OCI-LY7 (cell line): ENCODE results near the gene RNF144B. TPM values are rescaled to one million over a fixed set of nuclear protein-coding genes. Genes with fewer than 3 reads are reported as not detected.

ENCODE experiments used
- BruUV-seq: library from RNA; stranded (reverse); fragments of 400-500 nt; replicated peaks from 2 replicates; lab custom pipeline; 2021; lab: Mats Ljungman, UMichigan
- CTCF ChIA-PET: fragments of 300-600 bp; sonication (Branson Sonifier 250); formaldehyde crosslinking; loops from one replicate; lab custom pipeline; 2022; ENCODE audit warnings: antibody characterized with exemption; ENCODE audit not compliant: unreplicated experiment; lab: Charles Lee
- POLR2A ChIA-PET: fragments of 300-600 bp; sonication (Branson Sonifier 250); formaldehyde crosslinking; loops from one replicate; lab custom pipeline; 2022; ENCODE audit warnings: antibody characterized with exemption; lab: Charles Lee
- DNase-seq: peaks from one replicate; pipeline ENCODE4 v3.0.0-alpha.2; 2015; ENCODE audit warnings: low spot score
- H2AFZ ChIP-seq: fragments of 200-600 bp; sonication (generic), shearing (Covaris generic); 2 replicates; pipeline ENCODE4 v1.6.1; 2014; ENCODE audit warnings: mild to moderate bottlenecking, antibody characterized with exemption, low read length, moderate library complexity
- H3K27ac ChIP-seq: fragments of 200-600 bp; sonication (generic); 2 replicates; pipeline ENCODE4 v1.5.1; 2014; ENCODE audit warnings: mixed run types, low read depth, mild to moderate bottlenecking, moderate library complexity, low read length, inconsistent platforms; ENCODE audit not compliant: poor library complexity, severe bottlenecking
- H3K36me3 ChIP-seq: fragments of 200-600 bp; sonication (generic); 2 replicates; pipeline ENCODE4 v1.6.1; 2014; ENCODE audit warnings: mild to moderate bottlenecking, antibody characterized with exemption, low read length, moderate library complexity, mixed read lengths; ENCODE audit not compliant: insufficient read depth
- H3K4me1 ChIP-seq: fragments of 200-600 bp; sonication (generic); 2 replicates; pipeline ENCODE4 v1.5.1; 2014; ENCODE audit warnings: mild to moderate bottlenecking, low read length; ENCODE audit not compliant: insufficient read depth, poor library complexity, severe bottlenecking
- H3K4me2 ChIP-seq: fragments of 200-600 bp; sonication (generic); 2 replicates; pipeline ENCODE4 v1.6.1; 2014; ENCODE audit warnings: mild to moderate bottlenecking, low read length
- H3K4me3 ChIP-seq: fragments of 200-600 bp; sonication (generic); 2 replicates; pipeline ENCODE4 v1.5.1; 2014; ENCODE audit warnings: mild to moderate bottlenecking, low read depth, low read length; ENCODE audit not compliant: poor library complexity, severe bottlenecking
- H3K79me2 ChIP-seq: fragments of 200-600 bp; sonication (generic); 2 replicates; pipeline ENCODE4 v1.6.1; 2016; ENCODE audit warnings: low read depth, mild to moderate bottlenecking, low read length, moderate library complexity, mixed read lengths; ENCODE audit not compliant: insufficient read depth
- H3K9me2 ChIP-seq: fragments of 200-600 bp; sonication (generic); 2 replicates; pipeline ENCODE4 v1.6.1; 2016; ENCODE audit warnings: mild to moderate bottlenecking, low read length, mixed read lengths; ENCODE audit not compliant: insufficient read depth
- H3K9me3 ChIP-seq: fragments of 200-600 bp; sonication (generic); 2 replicates; pipeline ENCODE4 v1.6.1; 2014; ENCODE audit warnings: mild to moderate bottlenecking, mixed run types, low read length, mixed read lengths
- H4K20me1 ChIP-seq: fragments of 200-600 bp; sonication (generic); 2 replicates; pipeline ENCODE4 v1.6.1; 2014; ENCODE audit warnings: mild to moderate bottlenecking, antibody characterized with exemption, low read length, moderate library complexity, mixed read lengths; ENCODE audit not compliant: insufficient read depth
- CTCF ChIP-seq: fragments of 200-600 bp; sonication (generic); conservative IDR thresholded peaks from 2 replicates; pipeline ENCODE4 v1.5.1; 2014; ENCODE audit warnings: mild to moderate bottlenecking, antibody characterized with exemption, low read length, moderate library complexity, mixed read lengths
- EZH2phosphoT487 ChIP-seq: fragments of 200-600 bp; sonication (generic); IDR thresholded peaks from 2 replicates; pipeline ENCODE4 v1.6.1; 2018; ENCODE audit warnings: low read depth, borderline replicate concordance, mild to moderate bottlenecking, mixed run types, antibody characterized with exemption, low read length, moderate library complexity, mixed read lengths
- intact Hi-C: fragments of 100-400 bp; cut with micrococcal nuclease; formaldehyde crosslinking; loops from one replicate; pipeline ENCODE4 v1.10.0; 2022; ENCODE audit not compliant: unreplicated experiment
- total RNA-seq, 2 experiments: library from RNA; depleted of rRNA in 1 of 2; stranded (reverse); fragments of >200 nt in 1 of 2; shearing (Covaris generic) in 1 of 2; gene quantifications; 2 replicates each; pipeline ENCODE4 v1.2.3, GENCODE V29; 2014 to 2022

The RNF144B gene
- total RNA-seq, 2 experiments from 2014 or later, result 83.4 to 151 TPM

GRCh38 chr6:18425218-18425617 is 38.1 kb downstream of the RNF144B start:
- H3K36me3 ChIP-seq, result peaks cover 98% of the 10 kb centered on the region
- ChIA-PET POLR2A (no interaction called here), CTCF (no interaction called here)
- no TSS peak for BruUV-seq
- H3K9me3 ChIP-seq, result no peaks in the 10 kb centered on the region
- H3K4me2 ChIP-seq, result no peak overlapping the region
- no peak overlapping the region for H3K27ac ChIP-seq
- peaks cover 98% of the 10 kb centered on the region for H3K79me2 ChIP-seq
- intact Hi-C loops, result no loop called here
- H3K9me2 ChIP-seq, result no peaks in the 10 kb centered on the region
- peaks cover 39% of the 10 kb centered on the region for H3K4me1 ChIP-seq
- H3K4me3 ChIP-seq, result no peak overlapping the region
- no peak for DNase-seq
- TF ChIP-seq EZH2phosphoT487, result no peak
- TF ChIP-seq CTCF, result no peak
- H2AFZ ChIP-seq, result no peak overlapping the region
- H4K20me1 ChIP-seq, result peaks cover 52% of the 10 kb centered on the region

- POLR2A ChIA-PET, result interaction anchor here (0.6 to 1.4 kb wide), 5 partner anchors 14 to 622 kb away, joined by 4 read pairs; no protein-coding TSS in a partner anchor
- Histone ChIP-seq H3K79me2 (peaks cover 98% of the 10 kb centered on the region), H3K4me1 (peaks cover 30% of the 10 kb centered on the region), H3K36me3 (peaks cover 100% of the 10 kb centered on the region), H3K9me2 (no peaks in the 10 kb centered on the region), H4K20me1 (peaks cover 41% of the 10 kb centered on the region), H2AFZ (no peak overlapping the region), H3K27ac (no peak overlapping the region), H3K4me3 (no peak overlapping the region), H3K9me3 (no peaks in the 10 kb centered on the region), H3K4me2 (no peak overlapping the region)
- CTCF ChIA-PET, result no interaction called here
- no TSS peak for BruUV-seq
- intact Hi-C loops, result no loop called here
- TF ChIP-seq EZH2phosphoT487, result no peak
- no peak for TF ChIP-seq CTCF
- DNase-seq, result no peak
Observed at GRCh38 chr6:18427296-18427695, 40.1 kb downstream of the RNF144B start.

GRCh38 chr6:18429655-18430297 is 42.6 kb downstream of the RNF144B start:
- peaks cover 12% of the 10 kb centered on the region for H3K4me1 ChIP-seq
- H3K27ac ChIP-seq, result no peak overlapping the region
- no peaks in the 10 kb centered on the region for H3K9me3 ChIP-seq
- no peak overlapping the region for H3K4me3 ChIP-seq
- ChIA-PET CTCF (no interaction called here), POLR2A (interaction anchor here (1.0 to 1.6 kb wide), 3 partner anchors 9 to 26 kb away, joined by 3 to 4 read pairs (median 3); no protein-coding TSS in a partner anchor)
- H2AFZ ChIP-seq, result no peak overlapping the region
- peaks cover 97% of the 10 kb centered on the region for H3K79me2 ChIP-seq
- TF ChIP-seq CTCF (no peak), EZH2phosphoT487 (no peak)
- H3K9me2 ChIP-seq, result no peaks in the 10 kb centered on the region
- no peak overlapping the region for H3K4me2 ChIP-seq
- BruUV-seq, result TSS peak; percentile 15
- peaks cover 32% of the 10 kb centered on the region for H4K20me1 ChIP-seq
- H3K36me3 ChIP-seq, result peaks cover 98% of the 10 kb centered on the region
- intact Hi-C loops, result no loop called here
- no peak for DNase-seq
